ENCODE measurements around the gene KIFC3.
"Not testable (repeated sequence)": the region's sequence is repeated elsewhere in the genome, so short reads cannot be mapped to it uniquely, and the experiment has no call there.

The KIFC3 gene

GRCh38 chr16:57720142-57720575 lies 82.1 kb downstream of the KIFC3 start:
- Histone ChIP-seq H3K27ac (no peak overlapping the region), H3K4me3 (no peak overlapping the region)

- no peak overlapping the region for H3K4me3 ChIP-seq
- no peak overlapping the region for H3K27ac ChIP-seq
These were observed 88.2 kb downstream of the KIFC3 start for GRCh38 chr16:57714047-57714446.

DNA sequence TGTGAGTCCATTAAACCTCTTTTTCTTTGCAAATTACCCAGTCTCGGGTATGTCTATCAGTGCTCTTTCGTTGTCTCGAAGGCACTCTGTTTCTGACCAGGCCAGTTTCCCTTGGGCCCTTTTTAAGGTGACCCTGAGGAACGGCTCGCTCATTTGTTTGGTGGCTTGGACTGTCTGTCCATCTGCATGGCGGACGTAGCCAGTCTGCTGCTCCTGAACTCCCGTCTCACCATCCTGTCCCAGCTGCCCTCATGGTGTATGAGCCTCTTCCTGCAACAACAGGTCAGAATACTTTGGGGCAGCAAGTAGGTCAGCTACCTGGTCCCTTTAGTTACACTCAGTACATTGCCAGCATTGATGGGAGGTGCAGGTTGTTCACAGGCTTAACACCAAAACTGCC lies 88.7 kb downstream of the KIFC3 start:
- no peak overlapping the region for H3K27ac ChIP-seq
- no peak overlapping the region for H3K4me3 ChIP-seq

DNA sequence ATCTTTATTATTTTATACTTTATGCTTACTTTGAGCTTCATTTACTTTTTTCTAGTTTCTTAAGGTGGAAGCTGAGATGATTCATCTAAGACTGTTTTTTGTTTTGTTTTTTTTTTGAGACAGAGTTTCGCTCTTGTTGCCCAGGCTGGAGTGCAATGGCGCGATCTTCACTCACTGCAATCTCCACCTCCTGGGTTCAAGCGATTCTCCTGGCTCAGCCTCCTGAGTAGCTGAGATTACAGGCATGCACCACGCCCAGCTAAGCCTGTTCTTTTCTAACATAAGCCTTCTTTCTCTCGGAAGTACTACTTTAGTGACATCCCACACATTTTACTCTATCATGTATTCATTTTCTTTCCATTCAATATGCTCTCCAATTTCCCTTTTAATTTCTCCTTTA lies 89.7 kb downstream of the KIFC3 start:
- not testable (repeated sequence) for H3K4me3 ChIP-seq, H3K27ac ChIP-seq

GRCh38 chr16:57711993-57712392 lies 90.3 kb downstream of the KIFC3 start:
- no peak overlapping the region for H3K27ac ChIP-seq

GRCh38 chr16:57711346-57711745 lies 90.9 kb downstream of the KIFC3 start:
- H3K4me3 ChIP-seq: no peak overlapping the region
- no peak overlapping the region for H3K27ac ChIP-seq

More at GRCh38 chr16:57711993-57712392, 90.3 kb downstream of the KIFC3 start:
- H3K4me3 ChIP-seq: no peak overlapping the region

DNA sequence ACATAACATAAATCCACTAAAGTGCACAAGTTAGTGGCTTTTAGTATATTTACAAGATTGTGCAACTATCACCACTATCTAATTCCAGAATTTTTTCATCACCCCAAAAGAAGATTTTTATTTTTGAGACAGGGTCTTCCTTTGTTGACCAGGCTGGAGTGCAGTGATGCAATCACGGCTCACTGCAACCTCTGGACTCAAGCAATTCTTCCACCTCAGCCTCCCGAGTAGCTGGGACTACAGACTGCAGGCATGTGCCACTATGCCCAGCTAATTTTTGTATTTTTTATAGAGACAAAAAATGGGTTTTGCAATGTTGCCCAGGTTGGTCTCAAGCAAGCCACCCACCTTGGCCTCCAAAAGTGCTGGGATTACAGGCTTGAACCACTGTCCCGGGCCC lies 92.6 kb downstream of the KIFC3 start:
- H3K27ac ChIP-seq: no peak overlapping the region
- no peak overlapping the region for H3K4me3 ChIP-seq

Measured in skin epidermis (tissue), 12 donors.